ENCODE data around the gene CCDC174.

GRCh38 chr3:14625443-14625842 is 26.1 kb upstream of the CCDC174 start:
- no peak for TF ChIP-seq CTBP1 (IDR thresholded peaks at IDR 0.05; ENCODE audit: borderline replicate concordance)
- TF ChIP-seq SP1 (IDR thresholded peaks at IDR 0.05) = no peak
- no peak for TF ChIP-seq BHLHE40 (IDR thresholded peaks at IDR 0.05; ENCODE audit: borderline replicate concordance)
- no peak for TF ChIP-seq TARDBP (IDR thresholded peaks at IDR 0.05)
- no peak for TF ChIP-seq FOXK2 (IDR thresholded peaks at IDR 0.05)
- TF ChIP-seq FOXM1 (IDR thresholded peaks at IDR 0.05; ENCODE audit: borderline replicate concordance) = no peak
- TF ChIP-seq LEF1 (IDR thresholded peaks at IDR 0.05; ENCODE audit: borderline replicate concordance) = no peak
- TF ChIP-seq ZNF384 (IDR thresholded peaks at IDR 0.05) = no peak
